NCI-H1048 (cell line): Measurements from ENCODE around the gene SEMA3A.

Source experiments
- DNase-seq: peaks from one replicate; lab custom pipeline; 2025; lab: John Stamatoyannopoulos, UW

SEMA3A gene

DNA sequence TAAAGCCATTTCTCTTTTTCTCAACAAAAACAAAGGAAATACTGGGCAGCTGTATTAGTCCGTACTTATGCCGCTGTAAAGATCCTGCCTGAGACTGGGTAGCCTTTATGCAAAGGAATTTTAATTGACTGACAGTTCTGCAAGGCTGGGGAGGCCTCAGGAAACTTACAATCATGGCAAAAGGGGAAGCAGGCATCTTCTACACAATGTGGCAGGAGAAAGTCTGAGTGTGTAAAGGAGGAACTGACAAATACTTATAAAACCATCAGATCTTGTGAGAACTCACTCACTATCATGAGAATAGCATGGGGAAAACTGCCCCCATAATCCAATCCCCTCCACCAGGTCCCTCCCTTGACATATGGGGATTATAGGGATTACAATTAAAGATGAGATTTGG is 264.3 kb downstream of the SEMA3A start:
- DNase-seq, result no peak

DNA sequence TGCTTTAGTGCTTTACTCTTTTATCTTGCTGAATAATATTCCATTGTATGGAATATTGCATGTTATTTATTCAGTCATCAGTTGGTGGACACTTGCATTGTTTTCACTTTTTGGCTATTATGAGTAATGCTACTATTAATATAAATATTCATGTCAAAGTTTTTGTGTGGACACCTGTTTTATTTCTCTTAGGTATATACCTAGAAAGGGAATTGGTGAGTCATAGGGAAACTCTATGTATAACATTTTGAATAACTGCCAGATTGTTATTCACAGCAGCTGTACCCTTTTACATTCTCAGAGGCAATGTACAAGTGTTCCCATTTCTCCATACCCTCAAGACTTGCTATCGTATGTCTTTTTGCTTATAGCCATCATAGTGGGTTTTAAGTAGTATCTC is 268.7 kb downstream of the SEMA3A start:
- no peak for DNase-seq

DNA sequence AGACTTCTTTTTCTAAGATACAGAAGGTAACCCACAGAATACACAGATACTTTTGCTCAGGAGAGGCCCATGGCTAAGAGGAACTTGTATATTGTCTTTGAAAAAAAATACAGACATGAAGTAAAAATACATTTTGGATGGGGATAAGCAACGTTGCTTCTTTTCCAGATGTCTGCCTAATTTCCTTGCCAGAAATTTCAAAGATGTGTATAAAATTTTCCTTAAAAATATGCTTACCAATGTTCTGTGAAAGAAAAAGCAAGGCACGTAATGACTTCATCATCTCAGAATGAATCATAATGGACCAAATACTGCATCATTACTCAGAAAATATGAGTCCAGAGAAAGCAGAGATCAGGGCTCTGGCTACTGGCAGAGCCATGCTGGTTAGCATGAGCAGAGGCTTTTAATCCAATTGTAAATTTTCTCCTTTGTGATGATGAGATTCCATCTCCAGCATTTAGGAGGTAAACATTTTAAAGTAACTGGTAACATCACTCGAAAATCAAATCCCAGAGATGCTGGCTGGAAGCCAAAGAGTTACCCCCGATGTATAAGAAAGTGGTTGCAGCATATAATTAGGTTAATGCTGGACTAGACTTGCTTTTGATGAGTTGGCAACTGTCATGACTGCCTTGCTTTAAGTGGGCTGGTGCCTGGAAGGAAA is 272.5 kb downstream of the SEMA3A start:
- no peak for DNase-seq

DNA sequence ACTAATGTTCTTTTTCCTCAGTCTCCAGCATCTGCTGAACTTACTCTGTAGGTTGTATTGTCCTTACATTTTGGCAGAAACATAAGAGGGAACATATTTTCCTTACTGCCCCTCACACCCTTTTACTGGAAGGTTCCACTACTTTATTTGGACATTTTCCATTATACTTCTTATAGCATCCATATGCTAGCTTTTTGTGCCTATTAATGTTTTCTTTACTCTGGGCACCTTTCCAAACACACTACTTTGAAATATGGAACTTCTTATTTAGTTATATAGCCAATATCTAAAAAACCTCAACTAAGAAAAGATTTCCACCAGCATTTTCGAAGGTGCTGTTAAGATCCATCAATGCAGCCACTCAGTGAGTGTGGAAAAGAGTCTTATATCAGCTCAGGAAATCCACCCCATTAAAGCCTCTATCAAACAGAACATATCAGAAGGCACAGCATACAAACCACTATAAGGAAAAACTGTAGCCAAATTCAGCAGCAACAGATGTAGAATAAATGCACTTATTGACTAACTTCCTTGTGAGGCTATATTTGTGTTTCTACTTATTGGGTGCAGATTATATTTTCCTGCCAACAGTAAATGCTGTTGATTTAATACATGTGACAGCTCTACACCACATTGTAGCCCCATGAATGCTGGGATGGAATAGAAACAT is 273.2 kb downstream of the SEMA3A start:
- DNase-seq, result no peak

DNA sequence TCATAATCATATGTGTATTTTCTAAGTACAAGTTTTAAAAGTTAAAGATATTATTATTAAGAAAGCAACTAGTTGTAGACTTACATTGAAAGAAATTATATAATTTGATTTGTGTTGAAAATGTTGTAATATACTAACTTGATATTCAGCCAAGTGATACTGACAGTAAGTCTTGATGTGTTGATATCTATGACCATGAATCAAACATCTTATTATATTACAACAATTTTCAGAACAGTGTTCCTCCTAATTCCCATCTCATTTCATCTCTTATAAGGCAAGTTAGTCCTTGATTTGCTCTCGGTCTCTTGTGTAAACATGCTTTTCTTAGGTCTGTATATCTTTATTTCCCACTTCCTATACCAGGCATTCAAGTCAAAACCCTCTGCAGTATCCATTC is 276.4 kb downstream of the SEMA3A start:
- DNase-seq, result no peak

DNA sequence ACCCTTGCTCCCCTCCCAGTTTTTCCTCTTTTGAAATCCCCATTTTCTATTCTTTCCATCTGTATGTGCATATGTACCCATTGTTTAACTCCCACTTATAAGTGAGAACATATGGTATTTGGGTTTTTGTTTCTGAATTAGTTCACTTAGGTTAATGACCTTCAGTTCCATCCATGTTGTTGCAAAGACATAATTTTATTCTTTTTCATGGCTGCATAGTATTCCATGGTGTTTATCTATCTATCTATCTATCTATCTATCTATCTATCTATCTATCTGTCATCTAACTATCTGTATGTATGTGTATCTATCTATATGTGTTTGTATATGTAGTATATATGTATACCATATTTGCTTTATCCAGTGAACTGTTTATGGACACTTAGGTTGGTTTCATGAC is 281.4 kb downstream of the SEMA3A start:
- DNase-seq, result no peak

DNA sequence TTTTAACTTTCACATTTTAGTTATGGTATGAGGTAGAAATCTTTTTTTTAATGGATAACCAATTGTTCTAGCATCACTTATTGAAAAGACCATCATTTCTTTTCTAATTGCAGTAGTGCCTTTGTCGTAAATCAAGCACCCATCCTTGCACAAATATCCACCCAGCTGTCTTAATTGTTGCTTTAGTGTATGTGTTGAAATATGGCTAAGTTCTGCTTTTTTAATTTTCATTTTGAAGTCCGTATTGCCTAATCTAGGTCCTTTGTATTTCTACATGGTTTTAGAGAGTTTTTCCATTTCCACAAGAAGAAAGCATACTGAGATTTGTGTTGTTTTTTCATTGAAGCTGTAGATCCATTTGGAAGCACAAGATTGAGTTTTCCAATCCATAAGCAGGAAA is 286.1 kb downstream of the SEMA3A start:
- DNase-seq, result no peak
